ENCODE measurements around the gene PDIA2.

Gene PDIA2

GRCh38 chr16:307691-308312, 24.8 kb downstream of the PDIA2 start:
- DNase-seq (ENCODE audit: low read depth) = no peak
- no peak overlapping the region for H3K4me3 ChIP-seq (ENCODE audit: low read depth, low read length)
- in situ Hi-C loops (cut with HindIII; ENCODE audit: low sequenced_read_pairs) = no loop called here
- TF ChIP-seq CTCF (IDR thresholded peaks at IDR 0.05; ENCODE audit: low read depth, low read length, missing control alignments) = no peak

GRCh38 chr16:309476-309875, 26.5 kb downstream of the PDIA2 start:
- TF ChIP-seq CTCF (IDR thresholded peaks at IDR 0.05; ENCODE audit: low read depth, low read length, missing control alignments) = no peak
- in situ Hi-C loops (cut with HindIII; ENCODE audit: low sequenced_read_pairs) = no loop called here
- no peak for DNase-seq (ENCODE audit: low read depth)

GRCh38 chr16:311725-312124, 28.8 kb downstream of the PDIA2 start:
- no peak overlapping the region for H3K4me3 ChIP-seq (ENCODE audit: low read depth, low read length)
- TF ChIP-seq CTCF (IDR thresholded peaks at IDR 0.05; ENCODE audit: low read depth, low read length, missing control alignments) = no peak
- in situ Hi-C loops (cut with HindIII; ENCODE audit: low sequenced_read_pairs) = no loop called here

More at GRCh38 chr16:309476-309875, 26.5 kb downstream of the PDIA2 start:
- no peak overlapping the region for H3K4me3 ChIP-seq (ENCODE audit: low read depth, low read length)

GRCh38 chr16:314351-314750, 31.4 kb downstream of the PDIA2 start:
- no peak for TF ChIP-seq CTCF (IDR thresholded peaks at IDR 0.05; ENCODE audit: low read depth, low read length, missing control alignments)
- in situ Hi-C loops (cut with HindIII; ENCODE audit: low sequenced_read_pairs) = no loop called here
- no peak overlapping the region for H3K4me3 ChIP-seq (ENCODE audit: low read depth, low read length)
- no peak for DNase-seq (ENCODE audit: low read depth)

More at GRCh38 chr16:311725-312124, 28.8 kb downstream of the PDIA2 start:
- no peak for DNase-seq (ENCODE audit: low read depth)

GRCh38 chr16:314795-315299, 31.9 kb downstream of the PDIA2 start:
- TF ChIP-seq CTCF (IDR thresholded peaks at IDR 0.05; ENCODE audit: low read depth, low read length, missing control alignments) = no peak
- H3K4me3 ChIP-seq (ENCODE audit: low read depth, low read length) = no peak overlapping the region
- in situ Hi-C loops (cut with HindIII; ENCODE audit: low sequenced_read_pairs) = no loop called here
- DNase-seq (ENCODE audit: low read depth) = no peak

GRCh38 chr16:316741-317464, 33.9 kb downstream of the PDIA2 start:
- no peak overlapping the region for H3K4me3 ChIP-seq (ENCODE audit: low read depth, low read length)
- no peak for DNase-seq (ENCODE audit: low read depth)
- TF ChIP-seq CTCF (IDR thresholded peaks at IDR 0.05; ENCODE audit: low read depth, low read length, missing control alignments) = no peak
- in situ Hi-C loops (cut with HindIII; ENCODE audit: low sequenced_read_pairs) = no loop called here
